MCF 10A (cell line): Measurements from ENCODE around the gene RNF207. TPM values are rescaled to one million over a fixed set of nuclear protein-coding genes. Genes with fewer than 3 reads are reported as not detected.

Experiments used
- BruUV-seq: library from RNA; stranded (reverse); fragments of 400-500 nt; replicated peaks from 2 replicates; lab custom pipeline; 2021; lab: Mats Ljungman, UMichigan
- CTCF ChIA-PET: fragments of 300-600 bp; sonication (Branson Sonifier 250); formaldehyde crosslinking; extraction: SDS; loops from one replicate; lab custom pipeline; 2021; ENCODE audit warnings: antibody characterized with exemption, inconsistent platforms; lab: Yijun Ruan, JAX
- POLR2A ChIA-PET: fragments of 300-600, 350-650 bp; sonication (Branson Sonifier 250); formaldehyde crosslinking; extraction: SDS; loops from one replicate; lab custom pipeline; 2020; ENCODE audit warnings: antibody characterized with exemption, inconsistent platforms; lab: Yijun Ruan, JAX
- DNase-seq: peaks from one replicate; pipeline ENCODE4 v3.0.0-alpha.2; 2018; ENCODE audit not compliant: unreplicated experiment
- H3K27ac Mint-ChIP-seq: one replicate; pipeline ENCODE4 v1.8.0; 2022; ENCODE audit warnings: mild to moderate bottlenecking, low read depth, mixed read lengths; ENCODE audit not compliant: unreplicated experiment
- H3K27me3 Mint-ChIP-seq: one replicate; pipeline ENCODE4 v1.8.0; 2022; ENCODE audit warnings: mixed read lengths; ENCODE audit not compliant: insufficient read depth, unreplicated experiment
- H3K36me3 Mint-ChIP-seq: one replicate; pipeline ENCODE4 v1.8.0; 2022; ENCODE audit warnings: mild to moderate bottlenecking, moderate library complexity, mixed read lengths; ENCODE audit not compliant: insufficient read depth, unreplicated experiment
- H3K4me1 Mint-ChIP-seq: one replicate; pipeline ENCODE4 v1.8.0; 2022; ENCODE audit warnings: mixed read lengths; ENCODE audit not compliant: insufficient read depth, unreplicated experiment
- H3K4me3 Mint-ChIP-seq: one replicate; pipeline ENCODE4 v1.8.0; 2022; ENCODE audit warnings: mild to moderate bottlenecking, moderate library complexity, mixed read lengths; ENCODE audit not compliant: unreplicated experiment
- H3K9me3 Mint-ChIP-seq: one replicate; pipeline ENCODE4 v1.8.0; 2022; ENCODE audit warnings: mixed read lengths; ENCODE audit not compliant: unreplicated experiment
- CTCF ChIP-seq: fragments of 200-600 bp; IDR thresholded peaks from one replicate; pipeline ENCODE4 v1.8.0; 2022; ENCODE audit warnings: antibody characterized with exemption, mild to moderate bottlenecking; ENCODE audit not compliant: unreplicated experiment
- intact Hi-C: fragments of 100-400 bp; cut with micrococcal nuclease; formaldehyde crosslinking; loops from 2 replicates; pipeline ENCODE4 v1.14.1; 2022
- total RNA-seq: library from RNA; stranded (reverse); gene quantifications from 2 replicates; pipeline ENCODE4 v1.2.3, GENCODE V29; 2022

Gene RNF207
- total RNA-seq, 1 experiment from 2014 or later = 6.2 TPM

DNA sequence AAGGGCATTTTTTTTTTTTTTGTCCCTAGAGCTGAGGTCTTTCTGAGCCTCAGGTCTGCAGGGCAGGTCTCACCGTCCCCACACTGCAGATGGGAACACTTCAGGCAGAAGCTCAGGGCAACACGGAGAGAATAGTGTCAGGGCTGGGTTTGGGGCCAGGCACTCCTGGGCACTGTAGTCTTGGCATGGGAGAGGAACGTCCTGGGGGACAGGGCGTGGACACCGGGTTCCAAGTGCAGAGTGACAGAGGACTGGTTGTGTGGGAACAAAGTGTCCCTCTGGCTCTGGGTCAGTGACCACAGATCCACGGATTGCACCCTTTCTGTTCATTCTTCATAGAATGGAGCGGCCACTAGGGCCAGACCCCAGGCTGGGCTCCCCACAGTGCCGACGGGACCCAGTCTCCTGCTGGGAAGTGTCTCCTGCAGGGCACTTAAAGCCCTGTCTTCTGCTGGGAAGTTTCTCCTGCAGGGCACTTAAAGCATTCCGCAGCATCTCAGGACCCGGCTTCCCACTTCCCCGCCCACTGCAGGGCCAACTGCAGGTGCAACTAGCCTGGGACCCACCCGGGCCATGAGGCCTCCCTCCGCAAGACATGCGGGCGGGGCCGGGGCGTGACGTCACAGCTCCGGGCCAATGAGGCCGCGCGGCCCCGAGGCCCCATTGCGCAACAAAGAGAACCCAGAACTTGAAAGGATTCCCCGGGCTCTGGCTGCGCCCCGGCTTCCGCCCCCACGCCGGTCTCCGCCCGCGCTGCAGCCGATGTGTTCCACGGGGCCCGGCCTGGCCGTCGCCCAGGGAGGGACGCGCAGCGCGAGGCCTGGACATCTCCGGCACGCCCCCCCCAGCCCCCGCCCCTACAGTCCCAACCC, 53.8 kb downstream of the RNF207 start:
- ChIA-PET POLR2A (interaction anchor here (0.6 to 0.7 kb wide), 2 partner anchors 87 to 837 kb away, joined by 3 to 4 read pairs; no protein-coding TSS in a partner anchor), CTCF (interaction anchor here (0.6 to 5.8 kb wide), 5 partner anchors 14 to 140 kb away, joined by 3 to 52 read pairs (median 4); no protein-coding TSS in a partner anchor)

GRCh38 chr1:6260433-6260934, 54.6 kb downstream of the RNF207 start:
- POLR2A ChIA-PET = interaction anchor here (0.5 to 0.6 kb wide), 2 partner anchors 132 to 838 kb away, joined by 3 to 4 read pairs; no protein-coding TSS in a partner anchor
- DNase-seq = no peak
- H3K4me3 Mint-ChIP-seq = peak overlapping the region; percentile 63
- peaks cover 12% of the 10 kb centered on the region for H3K4me1 Mint-ChIP-seq
- no peaks in the 10 kb centered on the region for H3K27me3 Mint-ChIP-seq
- H3K27ac Mint-ChIP-seq = no peak overlapping the region
- CTCF ChIA-PET = interaction anchor here (1.0 to 5.8 kb wide), 2 partner anchors 14 to 84 kb away, joined by 5 to 52 read pairs; no protein-coding TSS in a partner anchor
- no TSS peak for BruUV-seq
- intact Hi-C loops = no loop called here
- H3K36me3 Mint-ChIP-seq = peaks cover 9% of the 10 kb centered on the region
- no peak for TF ChIP-seq CTCF
- no peaks in the 10 kb centered on the region for H3K9me3 Mint-ChIP-seq

More for the DNA sequence above, 53.8 kb downstream of the RNF207 start:
- Mint-ChIP-seq H3K4me3 (peak overlapping the region; percentile 63), H3K36me3 (peaks cover 9% of the 10 kb centered on the region), H3K27ac (no peak overlapping the region), H3K9me3 (no peaks in the 10 kb centered on the region), H3K27me3 (no peaks in the 10 kb centered on the region), H3K4me1 (peaks cover 12% of the 10 kb centered on the region)
- no peak for TF ChIP-seq CTCF
- intact Hi-C loops = no loop called here
- BruUV-seq = no TSS peak
- DNase-seq = peak; percentile 87

DNA sequence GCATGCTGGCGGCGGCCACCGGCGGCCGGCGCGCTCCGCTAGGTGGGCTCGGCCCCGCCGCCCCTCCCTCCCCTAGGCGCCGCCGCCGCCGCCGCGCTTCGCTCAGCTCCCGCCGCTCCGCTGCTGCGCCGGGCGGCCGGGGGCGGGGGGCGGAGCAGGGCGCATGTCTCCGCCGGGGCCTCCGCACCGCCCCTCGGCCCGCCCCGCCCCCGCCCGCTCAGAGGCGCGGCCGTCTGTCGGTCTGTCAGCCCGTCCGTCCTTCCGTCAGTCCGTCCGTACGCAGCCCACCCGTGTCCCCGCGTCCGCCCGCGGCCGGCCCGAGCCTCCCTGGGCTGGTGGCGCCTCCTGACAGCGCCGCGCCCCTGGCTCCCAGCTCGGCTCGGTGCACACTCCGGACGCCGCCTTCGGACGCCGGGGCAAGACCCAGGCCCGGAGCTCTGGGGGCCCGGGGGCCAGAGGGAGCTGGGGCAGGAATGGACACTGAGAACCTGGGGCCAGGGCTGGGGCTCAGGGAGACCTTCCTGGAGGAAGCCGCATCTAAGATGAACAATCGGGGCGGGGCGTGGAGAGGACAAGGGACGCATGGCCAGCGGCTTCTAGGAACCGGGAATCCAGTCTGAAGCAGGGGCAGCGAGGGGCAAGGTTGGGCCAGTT, 55.2 kb downstream of the RNF207 start, which contains the start of gene GPR153:
GPR153 (minus strand) TSS at position 138 of the 654 bp plus-strand sequence. CDS start 6,193 bp downstream, outside the sequence.
- Mint-ChIP-seq H3K36me3 (peaks cover 9% of the 10 kb centered on the region), H3K4me3 (peak within 1 kb of the TSS; percentile 63), H3K9me3 (no peaks in the 10 kb centered on the region), H3K27me3 (no peaks in the 10 kb centered on the region), H3K27ac (no peak within 1 kb of the TSS), H3K4me1 (peaks cover 12% of the 10 kb centered on the region)
- DNase-seq = peak; percentile 59
- POLR2A ChIA-PET = interaction anchor here (0.5 kb wide), 1 partner anchor 131 kb away, joined by 3 read pairs; no protein-coding TSS in a partner anchor
- CTCF ChIA-PET = no interaction called here
- BruUV-seq = no TSS peak
- intact Hi-C loops = no loop called here
- TF ChIP-seq CTCF = no peak

DNA sequence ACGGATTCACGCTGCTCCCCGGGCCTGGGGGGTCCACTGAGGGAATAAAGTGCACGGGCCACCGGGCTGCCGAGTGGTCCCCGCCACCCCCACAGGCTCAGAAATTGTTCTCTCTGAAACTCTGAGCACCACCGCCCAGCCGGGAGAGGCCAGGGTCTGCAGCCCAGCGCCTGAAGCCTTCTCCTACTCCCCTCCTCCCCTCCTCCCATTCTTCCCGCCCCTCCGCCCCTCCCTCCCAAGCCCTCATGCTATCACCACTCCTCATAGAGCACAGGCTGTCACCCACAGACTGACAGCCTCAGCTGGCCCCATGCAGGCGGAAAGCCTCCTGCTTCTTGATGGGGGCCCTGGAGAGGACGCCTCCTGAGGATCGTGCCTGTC, 55.7 kb downstream of the RNF207 start:
- no peak for TF ChIP-seq CTCF
- H3K27ac Mint-ChIP-seq = no peak overlapping the region
- peaks cover 12% of the 10 kb centered on the region for H3K4me1 Mint-ChIP-seq
- ChIA-PET CTCF (no interaction called here), POLR2A (no interaction called here)
- peak overlapping the region; percentile 54 for H3K4me3 Mint-ChIP-seq
- no peaks in the 10 kb centered on the region for H3K9me3 Mint-ChIP-seq
- intact Hi-C loops = no loop called here
- BruUV-seq = no TSS peak
- no peak for DNase-seq
- peaks cover 9% of the 10 kb centered on the region for H3K36me3 Mint-ChIP-seq
- no peaks in the 10 kb centered on the region for H3K27me3 Mint-ChIP-seq
